Medulla oblongata (tissue), 1 donor: Measurements from ENCODE around the gene FOXP4.

Experiments
- DNase-seq: peaks from one replicate; pipeline ENCODE4 v3.0.0-alpha.2; 2015; ENCODE audit errors: extremely low spot score

FOXP4 gene

GRCh38 chr6:41583565-41583964, 37.4 kb downstream of the FOXP4 start:
- no peak for DNase-seq

- no peak for DNase-seq
Measured at GRCh38 chr6:41584205-41584604, 38.0 kb downstream of the FOXP4 start.

GRCh38 chr6:41584668-41585205, 38.6 kb downstream of the FOXP4 start:
- no peak for DNase-seq

- no peak for DNase-seq
Measured at GRCh38 chr6:41585605-41586004, 39.4 kb downstream of the FOXP4 start.

GRCh38 chr6:41586252-41587007, 40.2 kb downstream of the FOXP4 start:
- DNase-seq: peak; percentile 37

- DNase-seq: no peak
Measured at GRCh38 chr6:41587131-41587879, 41.1 kb downstream of the FOXP4 start.

GRCh38 chr6:41588111-41588510, 41.9 kb downstream of the FOXP4 start:
- DNase-seq: no peak

GRCh38 chr6:41589223-41589622, 43.0 kb downstream of the FOXP4 start:
- peak; percentile 47 for DNase-seq

- no peak for DNase-seq
Measured at GRCh38 chr6:41589636-41590622, 43.7 kb downstream of the FOXP4 start.

- DNase-seq: no peak
Measured at GRCh38 chr6:41591122-41591521, 44.9 kb downstream of the FOXP4 start.

- DNase-seq: peak; percentile 82
Measured at GRCh38 chr6:41591859-41592502, 45.8 kb downstream of the FOXP4 start.

GRCh38 chr6:41593406-41593805, 47.2 kb downstream of the FOXP4 start:
- DNase-seq: no peak

GRCh38 chr6:41593839-41594238, 47.7 kb downstream of the FOXP4 start:
- DNase-seq: no peak

GRCh38 chr6:41594326-41594725, 48.1 kb downstream of the FOXP4 start:
- no peak for DNase-seq

- DNase-seq: no peak
Measured at GRCh38 chr6:41594766-41595165, 48.6 kb downstream of the FOXP4 start.

- no peak for DNase-seq
Measured at GRCh38 chr6:41595166-41595565, 49.0 kb downstream of the FOXP4 start.

- DNase-seq: no peak
Measured at GRCh38 chr6:41596096-41596685, 50.0 kb downstream of the FOXP4 start.

GRCh38 chr6:41596807-41597206, 50.6 kb downstream of the FOXP4 start:
- DNase-seq: no peak

- DNase-seq: no peak
Measured at GRCh38 chr6:41597246-41598000, 51.2 kb downstream of the FOXP4 start.

GRCh38 chr6:41598670-41599014, 52.5 kb downstream of the FOXP4 start:
- DNase-seq: no peak
